ENCODE data around the gene SCO1. TPM values are rescaled to one million over a fixed set of nuclear protein-coding genes. Genes with fewer than 3 reads are reported as not detected.

SCO1 gene
- total and polyA plus RNA-seq, 7 donors: 17.5 to 38.9 (median 28.6) TPM

- Histone ChIP-seq H3K4me1 (no peaks in the 10 kb centered on the region), H3K4me3 (no peak overlapping the region), H3K9me3 (no peaks in the 10 kb centered on the region), H3K27me3 (ENCODE audit: insufficient read depth in 3 of 3, low read length in 2 of 3) (no peaks in the 10 kb centered on the region), H3K36me3 (ENCODE audit: insufficient read depth in 1 of 2, low read depth in 1 of 2) (peaks cover 0 to 55% of the 10 kb centered on the region in 2 donors), H3K27ac (no peak overlapping the region)
- ATAC-seq: peak in 1 of 4 donors; percentile 15
- DNase-seq: no peak
- WGBS, 3 donors: 68 to 85% (median 74%) methylated on average over 4 of the region's 4 CpGs
- intact Hi-C loops (cut with DNase I): no loop called here
- no peak for TF ChIP-seq CTCF (IDR thresholded peaks at IDR 0.05)
Measured at GRCh38 chr17:10674704-10675103, 22.6 kb downstream of the SCO1 start.

- 66 to 84% (median 80%) methylated on average over 12 of the region's 12 CpGs for WGBS, 3 donors
- H3K4me1 ChIP-seq: no peaks in the 10 kb centered on the region
- H3K4me3 ChIP-seq: no peak overlapping the region
- no peak overlapping the region for H3K27ac ChIP-seq
- intact Hi-C loops (cut with DNase I): no loop called here
- peaks cover 0 to 41% of the 10 kb centered on the region in 2 donors for H3K36me3 ChIP-seq (ENCODE audit: insufficient read depth in 1 of 2, low read depth in 1 of 2)
- peak; percentile 73 to 91 (median 89) for ATAC-seq
- no peaks in the 10 kb centered on the region for H3K9me3 ChIP-seq
- peak; percentile 21 to 58 for DNase-seq
- no peak for TF ChIP-seq CTCF (IDR thresholded peaks at IDR 0.05)
- no peaks in the 10 kb centered on the region for H3K27me3 ChIP-seq (ENCODE audit: insufficient read depth in 3 of 3, low read length in 2 of 3)
Measured at GRCh38 chr17:10673312-10673711, 24.0 kb downstream of the SCO1 start.

GRCh38 chr17:10668775-10669174, 28.6 kb downstream of the SCO1 start:
- 74 to 88% (median 87%) methylated on average over 1 of the region's 1 CpG for WGBS, 3 donors
- no peak for TF ChIP-seq CTCF (IDR thresholded peaks at IDR 0.05)
- no peaks in the 10 kb centered on the region for H3K27me3 ChIP-seq (ENCODE audit: insufficient read depth in 3 of 3, low read length in 2 of 3)
- H3K36me3 ChIP-seq (ENCODE audit: insufficient read depth in 1 of 2, low read depth in 1 of 2): peaks cover 0 to 12% of the 10 kb centered on the region in 2 donors
- ATAC-seq: no peak
- no peaks in the 10 kb centered on the region for H3K4me1 ChIP-seq
- no peak overlapping the region for H3K27ac ChIP-seq
- intact Hi-C loops (cut with DNase I): no loop called here
- no peaks in the 10 kb centered on the region for H3K9me3 ChIP-seq
- DNase-seq: no peak
- H3K4me3 ChIP-seq: no peak overlapping the region

- WGBS, 3 donors: 72 to 89% (median 78%) methylated on average over 5 of the region's 5 CpGs
- DNase-seq (no peak), ATAC-seq (no peak)
- no peaks in the 10 kb centered on the region for H3K4me1 ChIP-seq
- no peaks in the 10 kb centered on the region for H3K27me3 ChIP-seq (ENCODE audit: insufficient read depth in 3 of 3, low read length in 2 of 3)
- intact Hi-C loops (cut with DNase I): no loop called here
- H3K36me3 ChIP-seq (ENCODE audit: insufficient read depth in 1 of 2, low read depth in 1 of 2): peaks cover 0 to 6% of the 10 kb centered on the region in 2 donors
- H3K4me3 ChIP-seq: no peak overlapping the region
- no peak for TF ChIP-seq CTCF (IDR thresholded peaks at IDR 0.05)
- H3K9me3 ChIP-seq: no peaks in the 10 kb centered on the region
- H3K27ac ChIP-seq: no peak overlapping the region
Measured at GRCh38 chr17:10666906-10667305, 30.4 kb downstream of the SCO1 start.

- Histone ChIP-seq H3K36me3 (ENCODE audit: insufficient read depth in 1 of 2, low read depth in 1 of 2) (peaks cover 0 to 12% of the 10 kb centered on the region in 2 donors), H3K27me3 (ENCODE audit: insufficient read depth in 3 of 3, low read length in 2 of 3) (no peaks in the 10 kb centered on the region), H3K4me1 (no peaks in the 10 kb centered on the region), H3K4me3 (no peak overlapping the region), H3K27ac (no peak overlapping the region), H3K9me3 (no peaks in the 10 kb centered on the region)
- no peak for TF ChIP-seq CTCF (IDR thresholded peaks at IDR 0.05)
- WGBS, 3 donors: 62 to 85% (median 72%) methylated on average over 9 of the region's 9 CpGs
- DNase-seq (no peak), ATAC-seq (no peak)
- intact Hi-C loops (cut with DNase I): no loop called here
Measured at GRCh38 chr17:10664571-10664970, 32.8 kb downstream of the SCO1 start.

All from psoas muscle (tissue), 8 donors.